Colonic mucosa (tissue), 4 donors: ENCODE measurements around the gene PROSER3. TPM values are rescaled to one million over a fixed set of nuclear protein-coding genes. Genes with fewer than 3 reads are reported as not detected.

Experiments
- DNase-seq: peaks from one replicate; pipeline ENCODE4 v3.0.0-alpha.2; 2020
- H3K27ac ChIP-seq: fragments of 200-600 bp; one replicate; pipeline ENCODE4 v1.8.0; 2021
- H3K27me3 ChIP-seq: fragments of 200-600 bp; one replicate; pipeline ENCODE4 v1.8.0; 2021
- H3K36me3 ChIP-seq: fragments of 200-600 bp; one replicate; pipeline ENCODE4 v1.8.0; 2021
- H3K4me1 ChIP-seq: fragments of 200-600 bp; one replicate; pipeline ENCODE4 v1.8.0; 2021; ENCODE audit warnings: mild to moderate bottlenecking
- H3K4me3 ChIP-seq: fragments of 200-600 bp; one replicate; pipeline ENCODE4 v1.8.0; 2021
- H3K9ac ChIP-seq, 2 donors: one replicate each; pipeline ENCODE4 v1.7.0; 2013; ENCODE audit warnings: control low read depth in 2 of 2, low read depth in 2 of 2, low read length in 2 of 2
- H3K9me3 ChIP-seq: fragments of 200-600 bp; one replicate; pipeline ENCODE4 v1.8.0; 2021
- intact Hi-C: fragments of 100-400 bp; cut with DNase I; formaldehyde crosslinking; loops from one replicate; pipeline ENCODE4 v1.14.1; 2022
- total RNA-seq, 2 donors: library from RNA; stranded (reverse); fragmentation: NEBNext Ultra II Directional in 1 of 2; extraction: Animal tissue kit (Norgen Biotek cat#: 25700) in 1 of 2; gene quantifications; one replicate each; pipeline ENCODE4 v1.2.1, GENCODE V29; 2021
- TF ChIP-seq, protein P1 (sequence below): fragments of 200-600 bp; IDR thresholded peaks from one replicate; pipeline ENCODE4 v1.8.0; 2022; ENCODE audit warnings: antibody characterized with exemption, mild to moderate bottlenecking
- donor health status: healthy.
- donor health status: DM: no; HTN: no; CAD: no.
- donor health status: DM: no; HTN: no; CAD: no.

The PROSER3 gene
- total RNA-seq, 2 donors from 2014 or later, result 17.1 to 26.9 TPM

- intact Hi-C loops, result no loop called here
- no peaks in the 10 kb centered on the region for H3K9me3 ChIP-seq
- no peak for DNase-seq
- H3K9ac ChIP-seq, result no peak overlapping the region
- H3K4me3 ChIP-seq, result no peak overlapping the region
- TF ChIP-seq, protein P1, sequence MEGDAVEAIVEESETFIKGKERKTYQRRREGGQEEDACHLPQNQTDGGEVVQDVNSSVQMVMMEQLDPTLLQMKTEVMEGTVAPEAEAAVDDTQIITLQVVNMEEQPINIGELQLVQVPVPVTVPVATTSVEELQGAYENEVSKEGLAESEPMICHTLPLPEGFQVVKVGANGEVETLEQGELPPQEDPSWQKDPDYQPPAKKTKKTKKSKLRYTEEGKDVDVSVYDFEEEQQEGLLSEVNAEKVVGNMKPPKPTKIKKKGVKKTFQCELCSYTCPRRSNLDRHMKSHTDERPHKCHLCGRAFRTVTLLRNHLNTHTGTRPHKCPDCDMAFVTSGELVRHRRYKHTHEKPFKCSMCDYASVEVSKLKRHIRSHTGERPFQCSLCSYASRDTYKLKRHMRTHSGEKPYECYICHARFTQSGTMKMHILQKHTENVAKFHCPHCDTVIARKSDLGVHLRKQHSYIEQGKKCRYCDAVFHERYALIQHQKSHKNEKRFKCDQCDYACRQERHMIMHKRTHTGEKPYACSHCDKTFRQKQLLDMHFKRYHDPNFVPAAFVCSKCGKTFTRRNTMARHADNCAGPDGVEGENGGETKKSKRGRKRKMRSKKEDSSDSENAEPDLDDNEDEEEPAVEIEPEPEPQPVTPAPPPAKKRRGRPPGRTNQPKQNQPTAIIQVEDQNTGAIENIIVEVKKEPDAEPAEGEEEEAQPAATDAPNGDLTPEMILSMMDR, result no peak
- no peaks in the 10 kb centered on the region for H3K27me3 ChIP-seq
- H3K36me3 ChIP-seq, result no peaks in the 10 kb centered on the region
- no peak overlapping the region for H3K27ac ChIP-seq
- H3K4me1 ChIP-seq, result no peaks in the 10 kb centered on the region
Measured at GRCh38 chr19:35780717-35781116, 22.7 kb downstream of the PROSER3 start.

DNA sequence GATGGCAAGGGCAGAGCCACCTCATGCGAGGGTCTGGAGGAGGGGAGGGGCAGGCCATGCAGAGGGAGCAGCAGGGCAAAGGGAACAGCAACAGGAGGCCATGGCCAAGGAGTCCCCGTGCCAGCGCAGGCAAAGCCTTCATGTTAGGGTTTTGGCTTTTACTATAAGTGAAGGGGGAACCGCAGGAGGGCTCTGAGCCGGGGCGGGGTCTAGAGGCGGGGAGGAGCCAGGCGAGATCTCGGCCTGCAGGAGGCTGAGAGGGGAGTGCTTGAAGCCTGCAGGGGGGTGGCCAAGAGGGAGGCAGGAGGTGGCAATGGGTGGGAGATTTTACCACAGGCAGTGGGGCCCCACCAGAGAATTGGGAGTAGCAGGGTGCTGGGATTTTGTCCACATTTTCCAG lies 23.7 kb downstream of the PROSER3 start:
- DNase-seq, result no peak
- no peak overlapping the region for H3K27ac ChIP-seq
- no peaks in the 10 kb centered on the region for H3K4me1 ChIP-seq
- H3K27me3 ChIP-seq, result no peaks in the 10 kb centered on the region
- intact Hi-C loops, result no loop called here
- no peaks in the 10 kb centered on the region for H3K9me3 ChIP-seq
- TF ChIP-seq, protein P1, result no peak
- no peak overlapping the region for H3K4me3 ChIP-seq
- no peaks in the 10 kb centered on the region for H3K36me3 ChIP-seq
- no peak overlapping the region for H3K9ac ChIP-seq

DNA sequence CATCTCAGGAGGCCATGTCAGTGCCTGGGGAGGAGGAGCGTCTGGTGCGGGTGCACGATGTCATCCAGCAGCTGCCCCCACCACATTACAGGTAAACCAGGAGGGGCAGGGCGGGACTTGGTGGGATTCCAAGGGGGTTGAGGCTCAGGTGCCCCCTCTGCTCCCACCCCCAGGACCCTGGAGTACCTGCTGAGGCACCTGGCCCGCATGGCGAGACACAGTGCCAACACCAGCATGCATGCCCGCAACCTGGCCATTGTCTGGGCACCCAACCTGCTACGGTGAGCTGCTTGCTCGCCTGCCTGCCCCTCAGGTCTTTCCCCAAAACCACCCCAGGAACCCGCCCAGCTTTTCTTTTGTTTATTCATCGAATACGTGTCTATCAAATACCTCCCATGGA lies 24.6 kb downstream of the PROSER3 start:
- Histone ChIP-seq H3K36me3 (no peaks in the 10 kb centered on the region), H3K9me3 (no peaks in the 10 kb centered on the region), H3K9ac (no peak overlapping the region), H3K27me3 (no peaks in the 10 kb centered on the region), H3K4me3 (no peak overlapping the region), H3K4me1 (no peaks in the 10 kb centered on the region), H3K27ac (no peak overlapping the region)
- TF ChIP-seq, protein P1, result no peak
- intact Hi-C loops, result no loop called here
- DNase-seq, result no peak

DNA sequence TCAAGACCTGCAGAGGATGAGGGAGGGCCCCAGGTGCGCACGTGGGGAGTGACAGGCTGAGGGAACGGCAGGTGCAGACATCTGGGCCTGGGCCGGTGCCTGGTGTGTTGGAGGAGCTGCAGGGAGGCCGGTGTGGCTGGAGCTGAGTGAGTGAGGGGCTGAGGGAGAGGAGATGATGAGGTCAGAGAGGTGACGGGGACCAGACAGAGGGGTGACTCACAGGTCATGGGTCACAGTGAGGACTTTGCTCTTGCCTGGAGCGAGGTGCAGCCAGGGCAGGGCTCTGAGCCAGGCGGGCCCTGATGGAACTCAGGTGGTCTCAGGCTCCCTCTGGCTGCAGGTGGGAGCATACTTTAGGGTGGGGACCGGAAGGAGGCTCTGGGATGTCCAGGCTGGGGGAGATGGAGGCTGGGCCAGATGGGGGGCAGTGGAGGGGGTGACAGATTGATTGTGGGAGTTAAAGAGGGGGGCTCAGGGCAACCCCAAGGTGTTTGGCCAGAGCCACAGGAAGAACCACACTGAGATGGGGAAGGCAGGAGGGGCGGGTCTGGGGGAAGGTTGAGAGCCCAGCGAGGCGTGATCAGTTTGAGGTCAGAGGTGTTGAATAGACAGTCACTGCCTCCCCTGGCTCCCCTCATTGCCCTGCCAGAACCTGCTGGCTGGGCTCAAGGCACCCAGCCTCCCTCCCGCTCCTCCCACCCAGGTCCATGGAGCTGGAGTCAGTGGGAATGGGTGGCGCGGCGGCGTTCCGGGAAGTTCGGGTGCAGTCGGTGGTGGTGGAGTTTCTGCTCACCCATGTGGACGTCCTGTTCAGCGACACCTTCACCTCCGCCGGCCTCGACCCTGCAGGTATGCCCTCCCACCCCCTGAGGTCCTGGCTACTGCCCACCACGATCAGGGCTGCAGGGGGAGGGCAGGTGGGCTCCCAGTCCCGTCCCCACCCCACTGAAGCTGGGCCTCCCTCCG lies 25.8 kb downstream of the PROSER3 start:
- Histone ChIP-seq H3K27ac (no peak overlapping the region), H3K9ac (no peak overlapping the region), H3K4me1 (no peaks in the 10 kb centered on the region), H3K27me3 (no peaks in the 10 kb centered on the region), H3K36me3 (no peaks in the 10 kb centered on the region), H3K4me3 (no peak overlapping the region), H3K9me3 (no peaks in the 10 kb centered on the region)
- intact Hi-C loops, result no loop called here
- DNase-seq, result no peak
- TF ChIP-seq, protein P1, result no peak

DNA sequence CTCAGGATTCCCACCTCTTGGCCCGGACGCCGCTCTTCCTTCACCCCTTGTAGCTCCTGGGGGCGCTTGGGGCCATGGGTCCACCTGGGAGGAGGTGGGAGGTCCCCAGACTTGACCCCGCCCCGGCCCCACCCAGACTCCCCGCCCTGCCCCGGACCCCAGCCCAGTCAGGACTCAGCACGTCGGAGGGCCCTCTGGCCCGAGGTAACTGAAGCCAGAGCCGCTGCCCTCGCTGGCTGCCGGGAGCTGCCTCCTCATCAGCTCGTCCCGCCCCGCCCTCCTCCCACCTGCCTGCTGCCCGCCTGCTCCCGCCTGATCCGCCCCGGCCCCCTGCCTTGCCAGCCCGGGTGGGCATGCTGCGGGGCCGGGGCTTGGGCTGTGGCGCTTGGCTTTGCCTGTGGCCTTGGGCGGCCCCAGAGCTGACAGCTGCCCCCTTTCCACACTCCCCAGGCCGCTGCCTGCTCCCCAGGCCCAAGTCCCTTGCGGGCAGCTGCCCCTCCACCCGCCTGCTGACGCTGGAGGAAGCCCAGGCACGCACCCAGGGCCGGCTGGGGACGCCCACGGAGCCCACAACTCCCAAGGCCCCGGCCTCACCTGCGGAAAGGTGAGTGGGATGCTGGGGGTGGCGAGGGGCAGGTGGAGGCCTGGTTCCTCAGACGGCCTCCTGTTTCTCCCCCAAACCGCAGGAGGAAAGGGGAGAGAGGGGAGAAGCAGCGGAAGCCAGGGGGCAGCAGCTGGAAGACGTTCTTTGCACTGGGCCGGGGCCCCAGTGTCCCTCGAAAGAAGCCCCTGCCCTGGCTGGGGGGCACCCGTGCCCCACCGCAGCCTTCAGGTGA lies 26.7 kb downstream of the PROSER3 start:
- no peaks in the 10 kb centered on the region for H3K4me1 ChIP-seq
- H3K4me3 ChIP-seq, result no peak overlapping the region
- no peaks in the 10 kb centered on the region for H3K27me3 ChIP-seq
- no peaks in the 10 kb centered on the region for H3K36me3 ChIP-seq
- no peak overlapping the region for H3K27ac ChIP-seq
- intact Hi-C loops, result no loop called here
- TF ChIP-seq, protein P1, result no peak
- DNase-seq, result no peak
- no peak overlapping the region for H3K9ac ChIP-seq
- H3K9me3 ChIP-seq, result no peaks in the 10 kb centered on the region
